ENCODE results near the gene TECPR2. TPM values are rescaled to one million over a fixed set of nuclear protein-coding genes. Genes with fewer than 3 reads are reported as not detected.

Gene TECPR2
- total RNA-seq, 1 experiment from 2014 or later, result 9.3 TPM

DNA sequence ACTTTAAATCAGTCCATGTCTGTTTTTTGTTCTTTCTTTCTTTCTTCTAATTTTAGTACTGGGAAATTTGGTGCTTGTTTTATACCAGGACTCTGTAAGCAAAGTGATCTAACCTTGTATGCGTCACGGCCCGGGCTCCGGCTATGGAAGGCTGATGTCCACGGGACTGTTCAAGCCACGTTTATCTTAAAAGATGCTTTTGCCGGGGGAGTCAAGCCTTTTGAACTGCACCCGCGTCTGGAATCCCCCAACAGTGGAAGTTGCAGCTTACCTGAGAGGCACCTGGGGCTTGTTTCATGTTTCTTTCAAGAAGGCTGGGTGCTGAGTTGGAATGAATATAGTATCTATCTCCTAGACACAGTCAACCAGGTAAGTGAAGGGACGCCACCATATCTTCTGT lies 62.2 kb downstream of the TECPR2 start:
- Mint-ChIP-seq H3K36me3 (ENCODE audit: insufficient read depth, unreplicated experiment) (no peaks in the 10 kb centered on the region), H3K27ac (ENCODE audit: unreplicated experiment) (no peak overlapping the region), H3K4me3 (ENCODE audit: unreplicated experiment) (no peak overlapping the region), H3K4me1 (ENCODE audit: low read depth, unreplicated experiment) (no peaks in the 10 kb centered on the region), H3K27me3 (ENCODE audit: insufficient read depth, unreplicated experiment) (no peaks in the 10 kb centered on the region), H3K9me3 (ENCODE audit: unreplicated experiment) (no peaks in the 10 kb centered on the region)
- TF ChIP-seq, protein P1, sequence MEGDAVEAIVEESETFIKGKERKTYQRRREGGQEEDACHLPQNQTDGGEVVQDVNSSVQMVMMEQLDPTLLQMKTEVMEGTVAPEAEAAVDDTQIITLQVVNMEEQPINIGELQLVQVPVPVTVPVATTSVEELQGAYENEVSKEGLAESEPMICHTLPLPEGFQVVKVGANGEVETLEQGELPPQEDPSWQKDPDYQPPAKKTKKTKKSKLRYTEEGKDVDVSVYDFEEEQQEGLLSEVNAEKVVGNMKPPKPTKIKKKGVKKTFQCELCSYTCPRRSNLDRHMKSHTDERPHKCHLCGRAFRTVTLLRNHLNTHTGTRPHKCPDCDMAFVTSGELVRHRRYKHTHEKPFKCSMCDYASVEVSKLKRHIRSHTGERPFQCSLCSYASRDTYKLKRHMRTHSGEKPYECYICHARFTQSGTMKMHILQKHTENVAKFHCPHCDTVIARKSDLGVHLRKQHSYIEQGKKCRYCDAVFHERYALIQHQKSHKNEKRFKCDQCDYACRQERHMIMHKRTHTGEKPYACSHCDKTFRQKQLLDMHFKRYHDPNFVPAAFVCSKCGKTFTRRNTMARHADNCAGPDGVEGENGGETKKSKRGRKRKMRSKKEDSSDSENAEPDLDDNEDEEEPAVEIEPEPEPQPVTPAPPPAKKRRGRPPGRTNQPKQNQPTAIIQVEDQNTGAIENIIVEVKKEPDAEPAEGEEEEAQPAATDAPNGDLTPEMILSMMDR (IDR thresholded peaks at IDR 0.05; ENCODE audit: insufficient read depth in 1 of 2, low read depth in 1 of 2, low read length in 1 of 2, severe bottlenecking in 1 of 2, unreplicated experiment in 1 of 2), result no peak
- BruUV-seq (replicated peaks), result no TSS peak
- no peak overlapping the region for H3K4me3 ChIP-seq (ENCODE audit: low read depth, low read length)
- no peaks in the 10 kb centered on the region for H3K27me3 ChIP-seq (replicated peaks; ENCODE audit: control insufficient read depth, insufficient read depth, low read length)
- H3K36me3 ChIP-seq (ENCODE audit: control insufficient read depth, insufficient read depth, low read length), result no peaks in the 10 kb centered on the region
- POLR2A ChIA-PET, result no interaction called here
- H3K4me1 ChIP-seq, result no peaks in the 10 kb centered on the region
- H3K9me3 ChIP-seq, result no peaks in the 10 kb centered on the region
- no peak for DNase-seq
- CTCF ChIA-PET, result no interaction called here
- intact Hi-C loops (cut with micrococcal nuclease; ENCODE audit: unreplicated experiment), result no loop called here

DNA sequence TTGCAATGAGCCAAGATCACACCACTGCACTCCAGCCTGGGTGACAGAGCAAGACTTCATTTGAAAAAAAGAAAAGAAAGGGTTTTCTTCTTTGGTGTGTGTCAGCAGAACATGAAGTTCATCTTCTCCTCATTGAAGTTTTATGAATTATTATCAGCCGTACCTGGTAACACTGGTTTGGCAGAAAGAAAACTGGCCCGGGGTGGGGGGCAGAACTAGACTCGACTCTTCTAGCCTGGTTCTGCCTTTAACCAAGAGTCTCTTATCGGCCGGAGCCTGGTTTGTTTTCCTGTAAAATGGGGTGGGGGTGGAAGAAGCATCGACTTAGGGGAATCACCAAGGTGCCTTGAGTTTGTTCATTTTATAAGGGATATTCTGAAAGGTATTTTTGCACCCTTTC lies 64.1 kb downstream of the TECPR2 start:
- H3K27me3 Mint-ChIP-seq (ENCODE audit: insufficient read depth, unreplicated experiment), result no peaks in the 10 kb centered on the region
- H3K27ac Mint-ChIP-seq (ENCODE audit: unreplicated experiment), result no peak overlapping the region
- no TSS peak for BruUV-seq (replicated peaks)
- no peaks in the 10 kb centered on the region for H3K27me3 ChIP-seq (replicated peaks; ENCODE audit: control insufficient read depth, insufficient read depth, low read length)
- no peak for DNase-seq
- TF ChIP-seq, protein P1 (IDR thresholded peaks at IDR 0.05; ENCODE audit: insufficient read depth in 1 of 2, low read depth in 1 of 2, low read length in 1 of 2, severe bottlenecking in 1 of 2, unreplicated experiment in 1 of 2), result no peak
- H3K4me3 Mint-ChIP-seq (ENCODE audit: unreplicated experiment), result no peak overlapping the region
- no peaks in the 10 kb centered on the region for H3K36me3 Mint-ChIP-seq (ENCODE audit: insufficient read depth, unreplicated experiment)
- no peaks in the 10 kb centered on the region for H3K9me3 ChIP-seq
- H3K9me3 Mint-ChIP-seq (ENCODE audit: unreplicated experiment), result no peaks in the 10 kb centered on the region
- intact Hi-C loops (cut with micrococcal nuclease; ENCODE audit: unreplicated experiment), result no loop called here
- ChIA-PET POLR2A (no interaction called here), CTCF (no interaction called here)
- no peak overlapping the region for H3K4me3 ChIP-seq (ENCODE audit: low read depth, low read length)
- H3K4me1 ChIP-seq, result no peaks in the 10 kb centered on the region
- no peaks in the 10 kb centered on the region for H3K36me3 ChIP-seq (ENCODE audit: control insufficient read depth, insufficient read depth, low read length)
- H3K4me1 Mint-ChIP-seq (ENCODE audit: low read depth, unreplicated experiment), result no peaks in the 10 kb centered on the region

DNA sequence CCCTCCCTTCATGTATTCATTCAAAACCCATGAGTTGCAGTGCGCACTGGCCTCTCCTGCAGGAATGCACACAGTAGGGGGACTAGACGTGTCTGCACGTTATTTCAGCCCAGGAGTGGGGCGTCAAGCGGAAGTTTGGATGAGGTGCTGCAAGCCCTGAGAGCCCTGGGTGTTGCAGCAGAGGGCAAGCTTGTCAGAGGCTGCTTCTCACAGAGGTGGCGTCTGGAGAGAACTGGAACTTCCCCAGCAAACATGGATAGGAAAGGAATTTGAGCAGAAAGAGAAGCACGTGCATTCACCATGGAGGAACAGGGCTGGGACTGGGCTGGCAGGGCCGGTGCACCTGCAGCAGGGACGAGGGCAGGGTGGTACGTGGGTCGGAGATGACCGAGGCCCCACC lies 64.9 kb downstream of the TECPR2 start:
- Mint-ChIP-seq H3K9me3 (ENCODE audit: unreplicated experiment) (no peaks in the 10 kb centered on the region), H3K4me1 (ENCODE audit: low read depth, unreplicated experiment) (no peaks in the 10 kb centered on the region), H3K27me3 (ENCODE audit: insufficient read depth, unreplicated experiment) (no peaks in the 10 kb centered on the region), H3K27ac (ENCODE audit: unreplicated experiment) (no peak overlapping the region), H3K4me3 (ENCODE audit: unreplicated experiment) (no peak overlapping the region), H3K36me3 (ENCODE audit: insufficient read depth, unreplicated experiment) (no peaks in the 10 kb centered on the region)
- Histone ChIP-seq H3K4me1 (no peaks in the 10 kb centered on the region), H3K36me3 (ENCODE audit: control insufficient read depth, insufficient read depth, low read length) (no peaks in the 10 kb centered on the region), H3K9me3 (no peaks in the 10 kb centered on the region), H3K4me3 (ENCODE audit: low read depth, low read length) (no peak overlapping the region), H3K27me3 (replicated peaks; ENCODE audit: control insufficient read depth, insufficient read depth, low read length) (no peaks in the 10 kb centered on the region)
- CTCF ChIA-PET, result no interaction called here
- intact Hi-C loops (cut with micrococcal nuclease; ENCODE audit: unreplicated experiment), result no loop called here
- no peak for DNase-seq
- BruUV-seq (replicated peaks), result no TSS peak
- POLR2A ChIA-PET, result no interaction called here
- TF ChIP-seq, protein P1 (IDR thresholded peaks at IDR 0.05; ENCODE audit: insufficient read depth in 1 of 2, low read depth in 1 of 2, low read length in 1 of 2, severe bottlenecking in 1 of 2, unreplicated experiment in 1 of 2), result no peak

Data from Caco-2 (cell line).